Neuronal stem cell (in vitro differentiated cells): ENCODE results near the gene CMC4.
A peak's percentile ranks its signal among the peaks of the same experiment; 100 is the strongest.

Source experiments
- DNase-seq: peaks from one replicate; pipeline ENCODE4 v3.0.0-alpha.2; 2013; ENCODE audit warnings: low spot score
- H2AFZ ChIP-seq: one replicate; pipeline ENCODE4 v1.6.1; 2013; ENCODE audit warnings: mild to moderate bottlenecking, low read length, inconsistent platforms
- H2AK5ac ChIP-seq: 2 replicates; pipeline ENCODE4 v1.6.1; 2013; ENCODE audit warnings: low read depth, mild to moderate bottlenecking, inconsistent platforms, low read length, moderate library complexity, mixed read lengths
- H2BK120ac ChIP-seq: 2 replicates; pipeline ENCODE4 v1.6.1; 2013; ENCODE audit warnings: low read depth, mild to moderate bottlenecking, inconsistent platforms, low read length, moderate library complexity, mixed read lengths
- H2BK12ac ChIP-seq: one replicate; pipeline ENCODE4 v1.6.1; 2013; ENCODE audit warnings: low read length, inconsistent platforms
- H2BK15ac ChIP-seq: 2 replicates; pipeline ENCODE4 v1.6.1; 2013; ENCODE audit warnings: mild to moderate bottlenecking, low read length, inconsistent platforms, mixed read lengths
- H2BK5ac ChIP-seq: one replicate; pipeline ENCODE4 v1.6.1; 2013; ENCODE audit warnings: inconsistent platforms, mild to moderate bottlenecking, low read length, moderate library complexity
- H3K14ac ChIP-seq: one replicate; pipeline ENCODE4 v1.6.1; 2013; ENCODE audit warnings: low read length, inconsistent platforms
- H3K18ac ChIP-seq: 2 replicates; pipeline ENCODE4 v1.6.1; 2013; ENCODE audit warnings: low read length, inconsistent platforms
- H3K23ac ChIP-seq: 2 replicates; pipeline ENCODE4 v1.6.1; 2013; ENCODE audit warnings: low read depth, mild to moderate bottlenecking, mixed read lengths, low read length, inconsistent platforms; ENCODE audit not compliant: poor library complexity
- H3K27ac ChIP-seq: replicated peaks from 3 replicates; pipeline ENCODE4 v1.5.1; 2013; ENCODE audit warnings: low read length, inconsistent platforms
- H3K27me3 ChIP-seq, 3 experiments: 2 replicates each; pipeline ENCODE4 v1.6.1; 2013; ENCODE audit warnings: low read length in 3 of 3, mild to moderate bottlenecking in 2 of 3, inconsistent platforms in 1 of 3, low read depth in 1 of 3, mixed read lengths in 1 of 3, moderate library complexity in 1 of 3; ENCODE audit not compliant: control insufficient read depth in 3 of 3, insufficient read depth in 3 of 3
- H3K36me3 ChIP-seq, 2 donors: replicated peaks in 1 of 2; 2 replicates each; pipeline ENCODE4 v1.6.1; 2013; ENCODE audit warnings: low read length in 2 of 2; ENCODE audit not compliant: control insufficient read depth in 2 of 2, insufficient read depth in 2 of 2
- H3K4ac ChIP-seq: 2 replicates; pipeline ENCODE4 v1.6.1; 2013; ENCODE audit warnings: inconsistent platforms, mild to moderate bottlenecking, low read length, moderate library complexity
- H3K4me1 ChIP-seq, 2 donors: 1 replicate in 1 of 2; 2 replicates in 1 of 2; pipeline ENCODE4 v1.6.1; 2013; ENCODE audit warnings: low read length in 2 of 2, low read depth in 1 of 2; ENCODE audit not compliant: control insufficient read depth in 2 of 2, insufficient read depth in 1 of 2
- H3K4me2 ChIP-seq: one replicate; pipeline ENCODE4 v1.6.1; 2013; ENCODE audit warnings: mild to moderate bottlenecking, low read length, inconsistent platforms; ENCODE audit not compliant: insufficient read depth, poor library complexity, severe bottlenecking
- H3K4me3 ChIP-seq, 2 donors: 2 replicates each; pipeline ENCODE4 v1.5.1; 2013; ENCODE audit warnings: low read length in 2 of 2, mild to moderate bottlenecking in 2 of 2, inconsistent platforms in 1 of 2, moderate library complexity in 1 of 2
- H3K79me1 ChIP-seq: one replicate; pipeline ENCODE4 v1.6.1; 2013; ENCODE audit warnings: low read depth, mild to moderate bottlenecking, inconsistent platforms, low read length, moderate library complexity
- H3K9ac ChIP-seq: one replicate; pipeline ENCODE4 v1.6.1; 2013; ENCODE audit warnings: mild to moderate bottlenecking, low read depth, low read length, inconsistent platforms; ENCODE audit not compliant: poor library complexity
- H3K9me3 ChIP-seq, 2 donors: replicated peaks in 1 of 2; 2 replicates each; pipeline versions ENCODE3 to v1.6.1; 2013; ENCODE audit warnings: low read length in 2 of 2, mild to moderate bottlenecking in 2 of 2, inconsistent platforms in 1 of 2, low read depth in 1 of 2, mixed read lengths in 1 of 2, moderate library complexity in 1 of 2; ENCODE audit not compliant: control insufficient read depth in 2 of 2, insufficient read depth in 1 of 2
- H4K8ac ChIP-seq: one replicate; pipeline ENCODE4 v1.6.1; 2013; ENCODE audit warnings: low read depth, mild to moderate bottlenecking, inconsistent platforms, low read length, moderate library complexity
- H4K91ac ChIP-seq: one replicate; pipeline ENCODE4 v1.6.1; 2013; ENCODE audit warnings: low read length, low read depth, mild to moderate bottlenecking, inconsistent platforms; ENCODE audit not compliant: poor library complexity
- WGBS, 2 donors: extraction: QIAGEN DNeasy Blood & Tissue Kit; methylation state at CpG; one replicate each; pipeline ENCODE4 v1.1.7; 2013; ENCODE audit warnings: missing lambda C conversion rate in 2 of 2, mixed read lengths in 1 of 2; ENCODE audit not compliant: insufficient read length in 2 of 2, insufficient replicate concordance in 1 of 2; ENCODE audit errors: extremely low coverage in 2 of 2; 5-methylcytosine and 5-hydroxymethylcytosine counted together

The CMC4 gene

DNA sequence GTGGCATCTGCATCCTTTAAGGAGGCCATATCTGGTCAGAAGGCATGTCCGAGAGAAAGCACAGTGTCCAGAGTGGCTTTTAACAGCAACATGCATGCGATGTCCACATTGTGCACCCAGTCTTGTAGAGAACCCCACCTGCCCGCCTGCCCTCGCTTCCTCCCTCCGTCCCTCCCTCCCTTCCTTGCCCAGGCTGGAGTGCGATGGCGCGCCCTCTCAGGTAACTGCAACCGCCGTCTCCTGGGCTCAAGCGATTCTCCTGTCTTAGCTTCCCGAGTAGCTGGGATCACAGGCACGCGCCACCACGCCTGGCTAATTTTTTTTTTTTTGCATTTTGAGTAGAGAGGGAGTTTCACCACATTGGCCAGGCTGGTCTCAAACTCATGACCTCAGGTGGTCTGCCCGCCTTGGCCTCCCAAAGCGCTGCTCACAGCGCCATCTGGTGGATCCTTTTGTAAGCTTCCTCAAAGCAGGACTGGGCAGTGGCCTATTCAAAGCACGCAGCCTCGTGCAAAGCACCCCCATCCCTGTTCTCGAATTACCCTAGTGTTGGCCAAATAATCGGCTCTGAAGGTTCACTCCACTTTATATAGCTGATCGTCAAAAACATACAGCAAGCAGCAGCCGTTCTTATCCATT, 15.4 kb upstream of the CMC4 start:
- H3K4me3 ChIP-seq = no peak overlapping the region
- no peak overlapping the region for H2BK5ac ChIP-seq
- no peak overlapping the region for H3K18ac ChIP-seq
- H3K14ac ChIP-seq = no peak overlapping the region
- no peak for DNase-seq
- no peak overlapping the region for H4K8ac ChIP-seq
- H2BK15ac ChIP-seq = no peak overlapping the region
- peaks cover 7 to 49% of the 10 kb centered on the region in 2 donors for H3K36me3 ChIP-seq
- H3K27ac ChIP-seq = no peak overlapping the region
- no peaks in the 10 kb centered on the region for H3K4me1 ChIP-seq
- WGBS, 2 donors = no CpG with 5 or more reads among the region's 24 CpGs
- no peak overlapping the region for H4K91ac ChIP-seq
- H3K9ac ChIP-seq = no peak overlapping the region
- H2AK5ac ChIP-seq = no peak overlapping the region
- H3K27me3 ChIP-seq = no peaks in the 10 kb centered on the region
- H3K4me2 ChIP-seq = no peak overlapping the region
- no peak overlapping the region for H3K4ac ChIP-seq
- H3K79me1 ChIP-seq = no peaks in the 10 kb centered on the region
- H2AFZ ChIP-seq = no peak overlapping the region
- no peaks in the 10 kb centered on the region for H3K9me3 ChIP-seq
- no peak overlapping the region for H2BK12ac ChIP-seq
- H2BK120ac ChIP-seq = no peak overlapping the region
- H3K23ac ChIP-seq = no peak overlapping the region

GRCh38 chrX:155071694-155072280, 851 bp upstream of the CMC4 start:
- Histone ChIP-seq H3K23ac (no peak overlapping the region), H2AFZ (peak overlapping the region; percentile 86), H2BK120ac (no peak overlapping the region), H3K9ac (peak overlapping the region; percentile 78), H3K18ac (peak overlapping the region; percentile 31), H4K8ac (no peak overlapping the region), H3K27ac (peak overlapping the region; percentile 67), H3K27me3 (no peaks in the 10 kb centered on the region), H3K14ac (no peak overlapping the region), H3K4me1 (peaks cover 1 to 5% of the 10 kb centered on the region in 2 donors), H3K4me3 (peak overlapping the region; percentile 71 to 98), H3K4me2 (peak overlapping the region; percentile 45), H2BK5ac (no peak overlapping the region), H2AK5ac (no peak overlapping the region), H3K79me1 (no peaks in the 10 kb centered on the region), H2BK12ac (no peak overlapping the region), H2BK15ac (no peak overlapping the region), H4K91ac (no peak overlapping the region), H3K9me3 (no peaks in the 10 kb centered on the region), H3K36me3 (peaks cover 0 to 32% of the 10 kb centered on the region in 2 donors), H3K4ac (no peak overlapping the region)
- no CpG with 5 or more reads among the region's 25 CpGs for WGBS, 2 donors
- DNase-seq = no peak

- Histone ChIP-seq H4K91ac (no peak overlapping the region), H4K8ac (no peak overlapping the region), H3K14ac (no peak overlapping the region), H2BK120ac (no peak overlapping the region), H3K27me3 (no peaks in the 10 kb centered on the region), H3K27ac (no peak overlapping the region), H3K36me3 (peaks cover 0 to 23% of the 10 kb centered on the region in 2 donors), H2AFZ (peak overlapping the region; percentile 79), H2BK12ac (no peak overlapping the region), H3K18ac (peak overlapping the region; percentile 83), H3K4me1 (peaks cover 1 to 5% of the 10 kb centered on the region in 2 donors), H3K79me1 (no peaks in the 10 kb centered on the region), H3K23ac (no peak overlapping the region), H3K9me3 (no peaks in the 10 kb centered on the region), H3K4me2 (peak overlapping the region; percentile 47), H2BK15ac (no peak overlapping the region), H2AK5ac (no peak overlapping the region), H2BK5ac (no peak overlapping the region), H3K9ac (no peak overlapping the region), H3K4me3 (peak overlapping the region; percentile 54 to 84), H3K4ac (no peak overlapping the region)
- no CpG with 5 or more reads among the region's 16 CpGs for WGBS, 2 donors
- no peak for DNase-seq
These were observed 317 bp downstream of the CMC4 start for GRCh38 chrX:155070663-155070974.

- no peak overlapping the region for H3K23ac ChIP-seq
- no peak overlapping the region for H2BK15ac ChIP-seq
- peak overlapping the region; percentile 47 for H3K4me2 ChIP-seq
- peaks cover 1 to 5% of the 10 kb centered on the region in 2 donors for H3K4me1 ChIP-seq
- no peak overlapping the region for H3K14ac ChIP-seq
- no peak overlapping the region for H4K8ac ChIP-seq
- peak overlapping the region; percentile 54 to 63 for H3K4me3 ChIP-seq
- H3K36me3 ChIP-seq = peaks cover 0 to 21% of the 10 kb centered on the region in 2 donors
- no peak overlapping the region for H2AK5ac ChIP-seq
- no peak overlapping the region for H3K9ac ChIP-seq
- peak overlapping the region; percentile 79 for H2AFZ ChIP-seq
- no peak overlapping the region for H3K4ac ChIP-seq
- no peak overlapping the region for H2BK120ac ChIP-seq
- no CpG with 5 or more reads among the region's 12 CpGs for WGBS, 2 donors
- H3K9me3 ChIP-seq = no peaks in the 10 kb centered on the region
- no peak overlapping the region for H3K27ac ChIP-seq
- no peaks in the 10 kb centered on the region for H3K27me3 ChIP-seq
- H2BK5ac ChIP-seq = no peak overlapping the region
- no peak overlapping the region for H4K91ac ChIP-seq
- no peaks in the 10 kb centered on the region for H3K79me1 ChIP-seq
- no peak for DNase-seq
- H3K18ac ChIP-seq = no peak overlapping the region
- no peak overlapping the region for H2BK12ac ChIP-seq
These were observed 898 bp downstream of the CMC4 start for GRCh38 chrX:155070038-155070437.
